DMS79 treated with DMSO at 0.1 percent for 48 hours (cell line): ENCODE data around the gene MCF2.
"Not testable (repeated sequence)": the region's sequence is repeated elsewhere in the genome, so short reads cannot be mapped to it uniquely, and the experiment has no call there.

Source experiments
- DNase-seq: peaks from one replicate; lab custom pipeline; 2025; lab: John Stamatoyannopoulos, UW

Gene MCF2, protein sequence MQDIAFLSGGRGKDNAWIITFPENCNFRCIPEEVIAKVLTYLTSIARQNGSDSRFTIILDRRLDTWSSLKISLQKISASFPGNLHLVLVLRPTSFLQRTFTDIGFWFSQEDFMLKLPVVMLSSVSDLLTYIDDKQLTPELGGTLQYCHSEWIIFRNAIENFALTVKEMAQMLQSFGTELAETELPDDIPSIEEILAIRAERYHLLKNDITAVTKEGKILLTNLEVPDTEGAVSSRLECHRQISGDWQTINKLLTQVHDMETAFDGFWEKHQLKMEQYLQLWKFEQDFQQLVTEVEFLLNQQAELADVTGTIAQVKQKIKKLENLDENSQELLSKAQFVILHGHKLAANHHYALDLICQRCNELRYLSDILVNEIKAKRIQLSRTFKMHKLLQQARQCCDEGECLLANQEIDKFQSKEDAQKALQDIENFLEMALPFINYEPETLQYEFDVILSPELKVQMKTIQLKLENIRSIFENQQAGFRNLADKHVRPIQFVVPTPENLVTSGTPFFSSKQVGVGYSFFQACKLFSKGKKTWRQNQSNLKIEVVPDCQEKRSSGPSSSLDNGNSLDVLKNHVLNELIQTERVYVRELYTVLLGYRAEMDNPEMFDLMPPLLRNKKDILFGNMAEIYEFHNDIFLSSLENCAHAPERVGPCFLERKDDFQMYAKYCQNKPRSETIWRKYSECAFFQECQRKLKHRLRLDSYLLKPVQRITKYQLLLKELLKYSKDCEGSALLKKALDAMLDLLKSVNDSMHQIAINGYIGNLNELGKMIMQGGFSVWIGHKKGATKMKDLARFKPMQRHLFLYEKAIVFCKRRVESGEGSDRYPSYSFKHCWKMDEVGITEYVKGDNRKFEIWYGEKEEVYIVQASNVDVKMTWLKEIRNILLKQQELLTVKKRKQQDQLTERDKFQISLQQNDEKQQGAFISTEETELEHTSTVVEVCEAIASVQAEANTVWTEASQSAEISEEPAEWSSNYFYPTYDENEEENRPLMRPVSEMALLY

DNA sequence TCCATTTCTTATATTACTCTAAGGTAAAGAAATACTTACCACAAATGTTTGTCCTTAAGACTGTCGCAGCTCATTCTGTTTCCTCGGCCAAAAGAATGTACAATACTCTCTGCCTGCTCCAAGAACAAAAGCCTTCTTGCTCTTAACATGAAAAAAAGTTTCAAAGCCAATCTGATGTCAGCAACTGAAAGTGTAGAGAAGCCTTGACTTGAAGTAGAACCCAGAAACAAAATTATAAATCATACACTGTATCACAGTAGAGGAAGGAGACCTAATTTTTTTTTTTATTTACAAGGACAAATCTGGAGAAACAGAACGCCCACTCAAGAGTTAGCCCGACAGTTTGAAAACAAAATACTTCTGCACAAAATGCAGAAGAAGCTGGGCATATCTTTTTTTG, at the start of gene MCF2:
Gene MCF2 (minus strand): TSS at position 101 of the 400 bp plus-strand sequence. CDS start 56,423 bp downstream, outside the sequence.
- DNase-seq, result no peak

GRCh38 chrX:139751053-139751452, 43.1 kb upstream of the MCF2 start:
- no peak for DNase-seq

- DNase-seq, result no peak
Observed at GRCh38 chrX:139750390-139750789, 42.4 kb upstream of the MCF2 start.

DNA sequence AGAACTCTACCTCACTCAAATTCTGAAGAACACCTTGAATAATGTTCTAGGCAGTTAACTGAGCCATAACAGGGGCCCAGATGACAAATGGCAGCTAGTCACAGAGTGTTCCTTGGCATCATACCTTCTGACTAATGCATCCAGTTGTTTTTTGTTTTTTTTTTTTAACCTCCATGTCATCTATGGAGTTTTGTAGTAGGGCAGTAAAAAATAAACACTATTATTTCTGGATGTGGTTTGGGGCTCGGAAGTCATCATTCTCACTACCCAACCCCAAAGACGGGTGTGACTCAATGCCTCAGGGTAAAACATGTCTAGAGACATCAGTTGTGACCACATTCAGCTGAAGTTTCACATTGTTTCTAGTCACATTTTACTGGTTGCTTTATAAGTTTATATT, 31.2 kb upstream of the MCF2 start:
- no peak for DNase-seq

- DNase-seq, result peak; percentile 70
Observed at GRCh38 chrX:139738581-139738980, 30.6 kb upstream of the MCF2 start.

GRCh38 chrX:139736151-139736550, 28.2 kb upstream of the MCF2 start:
- DNase-seq, result no peak

GRCh38 chrX:139734996-139735395, 27.0 kb upstream of the MCF2 start:
- DNase-seq, result no peak

DNA sequence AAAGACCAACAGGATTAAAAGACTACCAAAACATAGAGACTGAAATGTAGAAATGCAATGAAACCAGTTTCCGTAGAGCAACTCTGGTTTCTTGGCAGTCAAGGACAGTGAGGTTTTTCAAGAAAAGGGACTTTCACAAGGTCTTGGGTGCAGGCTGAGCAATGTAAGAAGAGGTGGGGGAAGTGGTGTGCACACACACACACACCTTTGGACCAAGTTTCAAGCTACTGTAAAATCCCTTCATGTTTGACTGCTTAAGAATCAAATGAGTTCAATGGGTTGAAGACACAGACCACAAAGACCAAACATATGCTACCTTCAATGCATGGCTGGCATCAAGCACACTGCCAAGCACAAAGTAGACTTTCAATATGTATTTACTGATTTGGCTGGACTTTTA, 17.8 kb upstream of the MCF2 start:
- DNase-seq, result no peak

GRCh38 chrX:139724626-139725025, 16.7 kb upstream of the MCF2 start:
- DNase-seq, result no peak

DNA sequence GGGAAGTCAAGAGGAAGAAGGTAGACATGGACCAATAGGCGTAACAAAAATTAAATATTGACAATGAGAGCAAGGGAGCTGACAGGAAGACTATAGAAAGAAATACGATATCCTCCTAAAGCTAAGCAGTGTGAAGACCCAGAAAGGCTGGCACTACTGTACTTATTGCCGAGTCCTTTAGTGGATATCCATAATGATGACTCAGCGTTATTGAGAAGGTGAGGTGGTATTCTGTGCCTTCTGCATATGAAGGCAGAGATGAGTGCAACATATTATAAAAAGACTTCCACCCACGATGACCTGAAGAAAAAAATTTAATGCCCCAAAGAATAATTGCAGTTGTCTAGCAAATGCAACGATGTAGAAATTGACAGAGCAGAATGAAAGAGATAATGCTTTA, 13.0 kb upstream of the MCF2 start:
- no peak for DNase-seq

DNA sequence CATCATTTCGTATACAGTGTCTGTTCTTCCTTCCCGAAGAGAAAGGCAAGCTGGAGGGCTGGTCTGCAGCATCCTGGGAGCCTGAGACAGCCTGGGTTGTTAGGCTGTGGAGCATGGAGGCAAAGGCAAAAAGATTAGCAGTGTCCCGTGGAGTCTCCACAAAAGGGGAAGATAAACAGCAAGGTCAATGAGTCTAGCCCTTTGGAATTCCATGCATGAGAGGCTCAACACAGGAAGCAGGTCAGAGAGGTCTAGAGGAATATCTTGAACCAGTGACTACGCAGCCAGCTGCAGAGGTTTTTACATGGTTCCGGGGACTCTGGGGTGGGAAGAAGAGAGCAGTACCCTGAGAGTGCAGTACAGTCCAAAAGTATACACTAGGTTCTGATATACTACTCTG, 12.2 kb upstream of the MCF2 start:
- no peak for DNase-seq

DNA sequence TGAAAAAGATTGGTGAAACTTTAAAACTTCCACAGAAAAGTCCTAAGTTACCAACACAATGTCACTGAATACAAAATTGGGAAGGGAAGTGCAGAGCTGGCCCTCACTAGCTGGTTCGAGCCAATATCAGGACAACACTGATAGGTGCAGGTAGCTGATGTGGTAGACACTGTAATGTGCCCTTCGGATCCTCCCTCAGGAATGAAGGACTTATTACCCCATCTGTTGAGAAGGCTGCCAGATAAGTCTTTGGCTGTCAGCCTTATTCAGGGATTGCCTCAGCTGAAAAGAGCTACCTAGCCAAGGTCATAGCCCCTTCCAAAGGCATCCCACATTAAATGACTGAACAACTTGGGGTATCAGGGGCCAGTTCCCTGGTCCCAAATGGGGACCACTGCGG, 5.3 kb downstream of the MCF2 start:
- no peak for DNase-seq

DNA sequence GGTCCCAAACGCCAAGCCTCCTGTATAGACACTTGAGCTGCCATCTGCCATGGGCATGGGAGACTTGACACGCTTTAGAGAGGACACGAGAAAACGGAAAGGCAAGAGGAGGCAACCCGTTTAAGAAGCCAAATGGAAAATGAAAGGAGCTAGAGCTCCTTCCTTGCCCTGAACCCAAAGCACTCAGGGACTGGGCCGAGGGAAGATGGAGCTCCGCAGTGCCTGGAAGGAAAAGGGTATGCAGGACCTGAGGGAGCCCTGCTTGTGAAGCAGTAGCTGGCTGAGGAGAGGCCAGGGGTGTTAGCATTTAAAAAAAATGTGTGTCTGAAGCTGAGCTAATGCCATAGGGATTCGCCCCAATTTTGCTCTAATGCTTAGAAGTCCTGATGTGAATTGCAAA, 15.1 kb downstream of the MCF2 start:
- peak; percentile 20 for DNase-seq

- DNase-seq, result peak; percentile 20
Observed at GRCh38 chrX:139692506-139692849, 15.5 kb downstream of the MCF2 start.

DNA sequence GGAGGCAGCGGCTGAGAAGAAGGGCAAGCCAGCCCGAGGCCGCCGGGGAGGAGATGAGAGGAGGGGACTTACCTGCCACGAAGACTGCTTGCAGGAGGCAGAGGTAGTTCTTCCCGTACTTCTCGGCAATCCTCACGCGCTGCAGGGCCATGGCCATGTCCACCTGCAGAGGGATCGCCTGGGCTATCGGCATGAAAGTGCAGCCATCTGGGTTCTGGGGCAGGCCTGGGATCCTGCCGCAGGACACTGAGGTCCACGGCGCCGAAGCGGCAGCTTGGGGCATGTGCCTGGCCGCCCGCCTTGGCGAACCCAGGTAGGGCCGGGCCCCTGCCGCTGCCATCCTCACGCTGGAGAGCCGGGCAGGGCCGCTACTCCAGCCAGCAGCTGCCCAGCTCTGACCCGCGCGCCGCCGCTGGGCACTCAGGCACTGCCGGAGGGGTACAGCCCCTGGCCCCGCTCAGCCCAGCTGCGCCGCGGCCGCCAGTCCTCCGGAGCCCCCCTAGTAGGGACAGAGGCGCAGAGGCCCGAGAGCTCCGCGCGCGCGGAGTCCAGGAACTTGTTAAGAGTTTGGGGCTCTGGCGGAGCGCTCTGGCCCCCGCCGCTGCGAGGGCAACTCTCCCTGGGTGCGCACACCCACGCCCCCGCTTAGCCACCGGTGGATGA, 16.0 kb downstream of the MCF2 start:
- DNase-seq, result no peak

DNA sequence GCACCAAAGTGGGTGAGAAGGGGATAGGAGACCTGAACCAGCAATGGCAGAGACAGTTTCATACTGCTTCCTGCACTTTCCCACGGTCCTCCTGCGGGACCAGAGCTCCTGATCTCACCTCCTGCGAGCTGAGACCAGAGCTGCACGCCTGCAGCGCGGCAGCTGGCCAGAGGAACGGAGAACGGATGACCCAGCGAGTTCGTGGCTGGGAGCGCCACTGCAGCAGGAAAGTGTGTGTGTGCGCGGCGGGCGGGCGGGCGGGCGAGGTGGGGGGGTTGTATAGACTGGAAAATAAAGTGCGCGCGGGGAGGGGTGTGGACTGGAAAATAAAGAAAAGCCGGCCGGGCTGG, 16.5 kb downstream of the MCF2 start:
- no peak for DNase-seq

- not testable (repeated sequence) for DNase-seq
Observed at GRCh38 chrX:139685175-139685574, 22.8 kb downstream of the MCF2 start.

DNA sequence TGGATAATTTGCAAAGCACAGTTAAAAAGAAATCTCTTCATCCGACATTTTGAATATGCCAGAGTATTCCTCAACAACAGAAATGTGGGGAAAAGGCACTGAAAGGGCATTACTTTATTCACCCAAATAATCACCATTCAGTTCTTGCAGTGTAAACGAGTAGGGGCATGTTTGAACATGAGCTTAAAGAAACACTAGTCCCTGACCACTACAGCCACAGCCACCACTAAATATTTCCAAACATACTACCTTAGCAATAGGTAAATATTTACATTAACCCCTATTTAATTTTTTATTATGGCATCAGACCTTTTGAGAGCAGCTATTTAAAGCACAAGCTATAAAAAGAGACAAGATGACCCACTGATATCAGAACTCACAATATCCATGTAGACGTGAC, 27.6 kb downstream of the MCF2 start:
- DNase-seq, result no peak

GRCh38 chrX:139647597-139647996, 60.4 kb downstream of the MCF2 start:
- DNase-seq, result no peak

GRCh38 chrX:139642241-139642927, 65.6 kb downstream of the MCF2 start:
- no peak for DNase-seq

- no peak for DNase-seq
Observed at GRCh38 chrX:139640259-139640658, 67.7 kb downstream of the MCF2 start.

GRCh38 chrX:139639253-139639652, 68.7 kb downstream of the MCF2 start:
- DNase-seq, result no peak
